ENCODE measurements around the gene GPR39. TPM values are rescaled to one million over a fixed set of nuclear protein-coding genes. Genes with fewer than 3 reads are reported as not detected.

The GPR39 gene
- total RNA-seq, 1 experiment from 2014 or later: 0.50 TPM

GRCh38 chr2:132642415-132642814 is 225.8 kb downstream of the GPR39 start:
- no peaks in the 10 kb centered on the region for H3K27me3 ChIP-seq (ENCODE audit: insufficient read depth, low read length)
- Mint-ChIP-seq H3K4me3 (no peak overlapping the region), H3K9me3 (no peaks in the 10 kb centered on the region), H3K27ac (no peak overlapping the region), H3K27me3 (ENCODE audit: low read depth) (no peaks in the 10 kb centered on the region), H3K4me1 (peaks cover 25 to 33% of the 10 kb centered on the region in 2 experiments), H3K36me3 (ENCODE audit: insufficient read depth in 1 of 3, low read depth in 3 of 3) (peaks cover 0 to 1% (median 0%) of the 10 kb centered on the region in 3 experiments; a peak in 1 of 7 replicates)
- H2AFZ ChIP-seq (ENCODE audit: low read length): no peak overlapping the region
- H4K20me1 ChIP-seq (ENCODE audit: control insufficient read depth, insufficient read depth, insufficient read length): no peaks in the 10 kb centered on the region
- H3K4me2 ChIP-seq (ENCODE audit: insufficient read depth, insufficient read length, low read length): no peak overlapping the region
- no peak overlapping the region for H2BK15ac ChIP-seq (ENCODE audit: low read depth, low read length)
- no peak overlapping the region for H3K9ac ChIP-seq (ENCODE audit: extremely low read depth, insufficient read length, low read length)
- H3K79me2 ChIP-seq (ENCODE audit: insufficient read depth, low read length): no peaks in the 10 kb centered on the region
- H4K91ac ChIP-seq (ENCODE audit: insufficient read length, low read depth, low read length): no peak overlapping the region
- no peak overlapping the region for H2BK5ac ChIP-seq (ENCODE audit: insufficient read length, low read length)
- H4K8ac ChIP-seq (replicated peaks; ENCODE audit: insufficient read length, low read depth, low read length): no peak overlapping the region
- H3K79me1 ChIP-seq (ENCODE audit: insufficient read depth, low read depth, low read length, poor library complexity, severe bottlenecking): no peaks in the 10 kb centered on the region
- no peak overlapping the region for H4K5ac ChIP-seq (ENCODE audit: insufficient read length, low read depth, low read length)
- H3K23ac ChIP-seq (ENCODE audit: insufficient read length, low read depth, low read length): no peak overlapping the region
- no peak overlapping the region for H3K18ac ChIP-seq (ENCODE audit: insufficient read length, low read depth, low read length)
- no peak overlapping the region for H2BK20ac ChIP-seq (ENCODE audit: low read depth, low read length, poor library complexity, severe bottlenecking)
- no peaks in the 10 kb centered on the region for H3K9me3 ChIP-seq (ENCODE audit: control insufficient read depth, low read depth, low read length)
- no peak overlapping the region for H3K56ac ChIP-seq (ENCODE audit: insufficient read length, low read depth, low read length)
- no peak overlapping the region for H2AK5ac ChIP-seq (ENCODE audit: insufficient read length, low read length)
- no peak overlapping the region for H3K4ac ChIP-seq (ENCODE audit: low read depth, low read length)
- H3T11ph ChIP-seq (ENCODE audit: low read length): no peak overlapping the region
- no peak for TF ChIP-seq CTCF (conservative IDR thresholded peaks at IDR 0.05)
- no peak for DNase-seq
- H3K27ac ChIP-seq (ENCODE audit: insufficient read length, low read depth, low read length): no peak overlapping the region
- H2BK12ac ChIP-seq (ENCODE audit: insufficient read length, low read depth, low read length): no peak overlapping the region
- no peak overlapping the region for H2BK120ac ChIP-seq (ENCODE audit: low read depth, low read length, poor library complexity, severe bottlenecking)
- H3K23me2 ChIP-seq (ENCODE audit: insufficient read length, low read depth, low read length, poor library complexity, severe bottlenecking): no peaks in the 10 kb centered on the region
- WGBS (ENCODE audit: extremely low coverage, insufficient read length, low lambda C conversion rate): no CpG with 5 or more reads among the region's 2 CpGs
- H3K14ac ChIP-seq (ENCODE audit: insufficient read depth, low read length): no peak overlapping the region
- no peaks in the 10 kb centered on the region for H3K4me1 ChIP-seq (ENCODE audit: insufficient read depth, low read length)

Data from H9 (cell line).